DND-41 (cell line): ENCODE data around the gene SMAD6.

Experiments
- EZH2 ChIP-seq: IDR thresholded peaks from 3 replicates; pipeline ENCODE4 v1.6.1; 2012; ENCODE audit warnings: borderline replicate concordance, low read depth, mild to moderate bottlenecking, moderate library complexity, low read length, inconsistent platforms; ENCODE audit not compliant: severe bottlenecking
- TF ChIP-seq, protein P1 (sequence below): IDR thresholded peaks from 2 replicates; pipeline ENCODE4 v1.5.1; 2012; ENCODE audit warnings: borderline replicate concordance, low read length, moderate library complexity, mild to moderate bottlenecking; ENCODE audit not compliant: poor library complexity, severe bottlenecking; ENCODE audit errors: extremely low read depth

GRCh38 chr15:66692808-66693596, 9.0 kb upstream of the SMAD6 start:
- TF ChIP-seq, protein P1, sequence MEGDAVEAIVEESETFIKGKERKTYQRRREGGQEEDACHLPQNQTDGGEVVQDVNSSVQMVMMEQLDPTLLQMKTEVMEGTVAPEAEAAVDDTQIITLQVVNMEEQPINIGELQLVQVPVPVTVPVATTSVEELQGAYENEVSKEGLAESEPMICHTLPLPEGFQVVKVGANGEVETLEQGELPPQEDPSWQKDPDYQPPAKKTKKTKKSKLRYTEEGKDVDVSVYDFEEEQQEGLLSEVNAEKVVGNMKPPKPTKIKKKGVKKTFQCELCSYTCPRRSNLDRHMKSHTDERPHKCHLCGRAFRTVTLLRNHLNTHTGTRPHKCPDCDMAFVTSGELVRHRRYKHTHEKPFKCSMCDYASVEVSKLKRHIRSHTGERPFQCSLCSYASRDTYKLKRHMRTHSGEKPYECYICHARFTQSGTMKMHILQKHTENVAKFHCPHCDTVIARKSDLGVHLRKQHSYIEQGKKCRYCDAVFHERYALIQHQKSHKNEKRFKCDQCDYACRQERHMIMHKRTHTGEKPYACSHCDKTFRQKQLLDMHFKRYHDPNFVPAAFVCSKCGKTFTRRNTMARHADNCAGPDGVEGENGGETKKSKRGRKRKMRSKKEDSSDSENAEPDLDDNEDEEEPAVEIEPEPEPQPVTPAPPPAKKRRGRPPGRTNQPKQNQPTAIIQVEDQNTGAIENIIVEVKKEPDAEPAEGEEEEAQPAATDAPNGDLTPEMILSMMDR = no peak
- no peak for TF ChIP-seq EZH2
